Ishikawa (cell line): ENCODE data around the gene SORBS2.

ENCODE experiments used
- EGR1 ChIP-seq: IDR thresholded peaks from 2 replicates; pipeline ENCODE4 v1.6.1; 2012
- EP300 ChIP-seq: IDR thresholded peaks from 2 replicates; pipeline ENCODE4 v1.6.1; 2012; ENCODE audit warnings: borderline replicate concordance
- MAX ChIP-seq: IDR thresholded peaks from 2 replicates; pipeline ENCODE4 v1.6.1; 2012
- NFIC ChIP-seq: IDR thresholded peaks from 2 replicates; pipeline ENCODE4 v1.6.1; 2012
- RAD21 ChIP-seq: IDR thresholded peaks from 2 replicates; pipeline ENCODE4 v1.6.1; 2012; ENCODE audit warnings: low read depth
- TAF1 ChIP-seq: IDR thresholded peaks from 2 replicates; pipeline ENCODE4 v1.6.1; 2012; ENCODE audit warnings: low read depth, mild to moderate bottlenecking
- TCF12 ChIP-seq: IDR thresholded peaks from 2 replicates; pipeline ENCODE4 v1.6.1; 2012; ENCODE audit warnings: low read depth
- TF ChIP-seq, protein P1 (sequence below): IDR thresholded peaks from 2 replicates; pipeline ENCODE4 v1.6.1; 2012; ENCODE audit warnings: low read depth, mild to moderate bottlenecking
- TF ChIP-seq, protein P2 (sequence below): IDR thresholded peaks from 2 replicates; pipeline ENCODE4 v1.6.1; 2012

- TF ChIP-seq, protein P1, sequence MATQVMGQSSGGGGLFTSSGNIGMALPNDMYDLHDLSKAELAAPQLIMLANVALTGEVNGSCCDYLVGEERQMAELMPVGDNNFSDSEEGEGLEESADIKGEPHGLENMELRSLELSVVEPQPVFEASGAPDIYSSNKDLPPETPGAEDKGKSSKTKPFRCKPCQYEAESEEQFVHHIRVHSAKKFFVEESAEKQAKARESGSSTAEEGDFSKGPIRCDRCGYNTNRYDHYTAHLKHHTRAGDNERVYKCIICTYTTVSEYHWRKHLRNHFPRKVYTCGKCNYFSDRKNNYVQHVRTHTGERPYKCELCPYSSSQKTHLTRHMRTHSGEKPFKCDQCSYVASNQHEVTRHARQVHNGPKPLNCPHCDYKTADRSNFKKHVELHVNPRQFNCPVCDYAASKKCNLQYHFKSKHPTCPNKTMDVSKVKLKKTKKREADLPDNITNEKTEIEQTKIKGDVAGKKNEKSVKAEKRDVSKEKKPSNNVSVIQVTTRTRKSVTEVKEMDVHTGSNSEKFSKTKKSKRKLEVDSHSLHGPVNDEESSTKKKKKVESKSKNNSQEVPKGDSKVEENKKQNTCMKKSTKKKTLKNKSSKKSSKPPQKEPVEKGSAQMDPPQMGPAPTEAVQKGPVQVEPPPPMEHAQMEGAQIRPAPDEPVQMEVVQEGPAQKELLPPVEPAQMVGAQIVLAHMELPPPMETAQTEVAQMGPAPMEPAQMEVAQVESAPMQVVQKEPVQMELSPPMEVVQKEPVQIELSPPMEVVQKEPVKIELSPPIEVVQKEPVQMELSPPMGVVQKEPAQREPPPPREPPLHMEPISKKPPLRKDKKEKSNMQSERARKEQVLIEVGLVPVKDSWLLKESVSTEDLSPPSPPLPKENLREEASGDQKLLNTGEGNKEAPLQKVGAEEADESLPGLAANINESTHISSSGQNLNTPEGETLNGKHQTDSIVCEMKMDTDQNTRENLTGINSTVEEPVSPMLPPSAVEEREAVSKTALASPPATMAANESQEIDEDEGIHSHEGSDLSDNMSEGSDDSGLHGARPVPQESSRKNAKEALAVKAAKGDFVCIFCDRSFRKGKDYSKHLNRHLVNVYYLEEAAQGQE = no peak
- TF ChIP-seq MAX = no peak
- no peak for TF ChIP-seq EP300
- TF ChIP-seq EGR1 = no peak
- TF ChIP-seq TAF1 = no peak
- no peak for TF ChIP-seq TCF12
- TF ChIP-seq NFIC = no peak
- no peak for TF ChIP-seq RAD21
- TF ChIP-seq, protein P2, sequence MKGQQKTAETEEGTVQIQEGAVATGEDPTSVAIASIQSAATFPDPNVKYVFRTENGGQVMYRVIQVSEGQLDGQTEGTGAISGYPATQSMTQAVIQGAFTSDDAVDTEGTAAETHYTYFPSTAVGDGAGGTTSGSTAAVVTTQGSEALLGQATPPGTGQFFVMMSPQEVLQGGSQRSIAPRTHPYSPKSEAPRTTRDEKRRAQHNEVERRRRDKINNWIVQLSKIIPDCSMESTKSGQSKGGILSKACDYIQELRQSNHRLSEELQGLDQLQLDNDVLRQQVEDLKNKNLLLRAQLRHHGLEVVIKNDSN = no peak
These were observed 160.1 kb downstream of the SORBS2 start for GRCh38 chr4:185651851-185652250.
